GM12878 (cell line): ENCODE data around the gene BBS4. TPM values are rescaled to one million over a fixed set of nuclear protein-coding genes. Genes with fewer than 3 reads are reported as not detected.

Source experiments
- CBFB ChIP-seq: IDR thresholded peaks from 2 replicates; pipeline ENCODE4 v1.6.1; 2016; ENCODE audit warnings: antibody characterized with exemption, low read depth
- CEBPB ChIP-seq, 2 experiments: fragments of 150-350 bp in 1 of 2; IDR thresholded peaks; 2 replicates each; pipeline ENCODE4 v1.6.1; 2012 to 2014; ENCODE audit warnings: low read depth in 2 of 2, low read length in 2 of 2, borderline replicate concordance in 1 of 2, inconsistent platforms in 1 of 2
- CREB1 ChIP-seq: IDR thresholded peaks from 2 replicates; pipeline ENCODE4 v1.6.1; 2012; ENCODE audit warnings: low read depth, mild to moderate bottlenecking, inconsistent platforms
- EGR1 ChIP-seq, 2 experiments: IDR thresholded peaks; 1 replicate in 1 of 2; 2 replicates in 1 of 2; pipeline ENCODE4 v1.6.1; 2011 to 2012; ENCODE audit warnings: low read depth in 2 of 2, low read length in 2 of 2, borderline replicate concordance in 1 of 2, mild to moderate bottlenecking in 1 of 2, moderate library complexity in 1 of 2
- ETV6 ChIP-seq, 2 experiments: fragments of 450-650 bp in 1 of 2; IDR thresholded peaks in 1 of 2; conservative IDR thresholded peaks in 1 of 2; 2 replicates each; pipeline ENCODE4 v1.6.1; 2014; ENCODE audit warnings: antibody characterized with exemption in 1 of 2, borderline replicate concordance in 1 of 2, low read depth in 1 of 2, mild to moderate bottlenecking in 1 of 2, moderate library complexity in 1 of 2
- FOS ChIP-seq: IDR thresholded peaks from 3 replicates; pipeline ENCODE4 v1.6.1; 2011; ENCODE audit warnings: borderline replicate concordance; ENCODE audit not compliant: insufficient read length; ENCODE audit errors: extremely low read depth
- GATAD2B ChIP-seq: fragments of 450-650 bp; conservative IDR thresholded peaks from 2 replicates; pipeline ENCODE4 v1.6.1; 2017; ENCODE audit warnings: low read depth, mild to moderate bottlenecking, moderate library complexity
- HDAC2 ChIP-seq: fragments of 200-600 bp; sonication (generic); IDR thresholded peaks from 2 replicates; pipeline ENCODE4 v1.6.1; 2017
- IKZF1 ChIP-seq: fragments of 450-650 bp; conservative IDR thresholded peaks from 2 replicates; pipeline ENCODE4 v1.6.1; 2017; ENCODE audit warnings: antibody characterized with exemption, mild to moderate bottlenecking
- LARP7 ChIP-seq: fragments of 450-650 bp; IDR thresholded peaks from 2 replicates; pipeline ENCODE4 v1.6.1; 2017; ENCODE audit warnings: mild to moderate bottlenecking
- MAX ChIP-seq: IDR thresholded peaks from 2 replicates; pipeline ENCODE4 v1.6.1; 2012; ENCODE audit warnings: low read depth, low read length, improper control_type of control experiment
- MEF2A ChIP-seq: IDR thresholded peaks from 2 replicates; pipeline ENCODE4 v1.6.1; 2011; ENCODE audit warnings: low read depth, mild to moderate bottlenecking, low read length, moderate library complexity; ENCODE audit not compliant: insufficient read depth
- MTA2 ChIP-seq: fragments of 450-650 bp; IDR thresholded peaks from 2 replicates; pipeline ENCODE4 v1.6.1; 2016; ENCODE audit warnings: low read depth, mild to moderate bottlenecking, moderate library complexity
- MXI1 ChIP-seq: fragments of 150-350 bp; IDR thresholded peaks from 2 replicates; pipeline ENCODE4 v1.6.1; 2011; ENCODE audit warnings: low read depth, mild to moderate bottlenecking, inconsistent platforms, low read length, improper control_type of control experiment
- MYB ChIP-seq: fragments of 150-350 bp; IDR thresholded peaks from 2 replicates; pipeline ENCODE4 v1.6.1; 2014; ENCODE audit warnings: mild to moderate bottlenecking, low read depth, low read length, borderline replicate concordance
- NBN ChIP-seq: fragments of 450-650 bp; IDR thresholded peaks from 2 replicates; pipeline ENCODE4 v1.6.1; 2016
- NFXL1 ChIP-seq: fragments of 450-650 bp; IDR thresholded peaks from 2 replicates; pipeline ENCODE4 v1.6.1; 2017; ENCODE audit warnings: antibody characterized with exemption, mild to moderate bottlenecking, borderline replicate concordance
- NKRF ChIP-seq: fragments of 450-650 bp; conservative IDR thresholded peaks from 2 replicates; pipeline ENCODE4 v1.6.1; 2017; ENCODE audit warnings: mild to moderate bottlenecking, moderate library complexity
- RAD21 ChIP-seq: IDR thresholded peaks from 2 replicates; pipeline ENCODE4 v1.6.1; 2011; ENCODE audit warnings: mild to moderate bottlenecking, low read depth, low read length, moderate library complexity; ENCODE audit not compliant: insufficient read depth
- RAD51 ChIP-seq: fragments of 450-650 bp; IDR thresholded peaks from 2 replicates; pipeline ENCODE4 v1.6.1; 2016; ENCODE audit warnings: moderate library complexity, mild to moderate bottlenecking, inconsistent platforms
- RCOR1 ChIP-seq: conservative IDR thresholded peaks from 2 replicates; pipeline ENCODE4 v1.6.1; 2012; ENCODE audit warnings: low read depth, low read length, improper control_type of control experiment
- SIN3A ChIP-seq: IDR thresholded peaks from 2 replicates; pipeline ENCODE4 v1.6.1; 2012; ENCODE audit warnings: low read depth, low read length, improper control_type of control experiment
- SIX5 ChIP-seq: IDR thresholded peaks from 2 replicates; pipeline ENCODE4 v1.6.1; 2011; ENCODE audit warnings: mild to moderate bottlenecking, low read depth, low read length, moderate library complexity; ENCODE audit not compliant: severe bottlenecking
- SRF ChIP-seq, 2 experiments: IDR thresholded peaks; 2 replicates each; pipeline ENCODE4 v1.6.1; 2011; ENCODE audit warnings: low read depth in 2 of 2, low read length in 2 of 2, mild to moderate bottlenecking in 1 of 2, moderate library complexity in 1 of 2
- SUPT20H ChIP-seq: IDR thresholded peaks from 2 replicates; pipeline ENCODE4 v1.6.1; 2011; ENCODE audit warnings: low read depth, mild to moderate bottlenecking, low read length, moderate library complexity, borderline replicate concordance; ENCODE audit not compliant: control insufficient read depth
- SUZ12 ChIP-seq: fragments of 200-600 bp; sonication (generic); IDR thresholded peaks from one replicate; pipeline ENCODE4 v1.6.1; 2018; ENCODE audit warnings: antibody characterized with exemption, mild to moderate bottlenecking; ENCODE audit not compliant: unreplicated experiment
- TAF1 ChIP-seq: IDR thresholded peaks from 2 replicates; pipeline ENCODE4 v1.6.1; 2011; ENCODE audit warnings: mild to moderate bottlenecking, low read depth, low read length, borderline replicate concordance
- TARDBP ChIP-seq: IDR thresholded peaks from 2 replicates; pipeline ENCODE4 v1.6.1; 2016; ENCODE audit warnings: borderline replicate concordance
- ZBED1 ChIP-seq: IDR thresholded peaks from 2 replicates; pipeline ENCODE4 v1.6.1; 2016; ENCODE audit warnings: borderline replicate concordance
- ZNF207 ChIP-seq: fragments of 450-650 bp; IDR thresholded peaks from 2 replicates; pipeline ENCODE4 v1.6.1; 2014; ENCODE audit warnings: antibody characterized with exemption, mild to moderate bottlenecking, borderline replicate concordance
- ZSCAN29 ChIP-seq: fragments of 450-650 bp; IDR thresholded peaks from 2 replicates; pipeline ENCODE4 v1.6.1; 2017; ENCODE audit warnings: mild to moderate bottlenecking, moderate library complexity
- polyA plus RNA-seq, 11 experiments: library from polyadenylated mRNA; depleted of rRNA in 4 of 11; unstranded in 6 of 11; stranded (reverse) in 5 of 11; fragments of >200 nt; fragmentation: Nextera tagmentation in 4 of 11; fragmentation: Illumina TruSeq in 1 of 11; extraction: Ambion mirVana in 4 of 11; extraction: Trizol in 1 of 11; gene quantifications; 1 replicate in 1 of 11; 2 replicates in 10 of 11; pipeline versions ENCODE4 v1.2.1 to v1.2.3, GENCODE V29; 2011 to 2016; ENCODE audit warnings: inconsistent platforms in 2 of 11, missing spikeins in 2 of 11, low read depth in 1 of 11
- total RNA-seq, 4 experiments: library from RNA; depleted of rRNA in 3 of 4; stranded (reverse); fragments of >200 nt in 3 of 4; fragmentation: Illumina TruSeq in 1 of 4; extraction: Trizol in 1 of 4; gene quantifications; 2 replicates each; pipeline versions ENCODE4 v1.2.1 to v1.2.3, GENCODE V29; 2013 to 2021

The BBS4 gene
- total and polyA plus RNA-seq, 10 of the 15 experiments (the other 5 are each of a cell fraction or from before 2014, with no cell fraction given), result 7.2 to 22.1 (median 9.9) TPM

DNA sequence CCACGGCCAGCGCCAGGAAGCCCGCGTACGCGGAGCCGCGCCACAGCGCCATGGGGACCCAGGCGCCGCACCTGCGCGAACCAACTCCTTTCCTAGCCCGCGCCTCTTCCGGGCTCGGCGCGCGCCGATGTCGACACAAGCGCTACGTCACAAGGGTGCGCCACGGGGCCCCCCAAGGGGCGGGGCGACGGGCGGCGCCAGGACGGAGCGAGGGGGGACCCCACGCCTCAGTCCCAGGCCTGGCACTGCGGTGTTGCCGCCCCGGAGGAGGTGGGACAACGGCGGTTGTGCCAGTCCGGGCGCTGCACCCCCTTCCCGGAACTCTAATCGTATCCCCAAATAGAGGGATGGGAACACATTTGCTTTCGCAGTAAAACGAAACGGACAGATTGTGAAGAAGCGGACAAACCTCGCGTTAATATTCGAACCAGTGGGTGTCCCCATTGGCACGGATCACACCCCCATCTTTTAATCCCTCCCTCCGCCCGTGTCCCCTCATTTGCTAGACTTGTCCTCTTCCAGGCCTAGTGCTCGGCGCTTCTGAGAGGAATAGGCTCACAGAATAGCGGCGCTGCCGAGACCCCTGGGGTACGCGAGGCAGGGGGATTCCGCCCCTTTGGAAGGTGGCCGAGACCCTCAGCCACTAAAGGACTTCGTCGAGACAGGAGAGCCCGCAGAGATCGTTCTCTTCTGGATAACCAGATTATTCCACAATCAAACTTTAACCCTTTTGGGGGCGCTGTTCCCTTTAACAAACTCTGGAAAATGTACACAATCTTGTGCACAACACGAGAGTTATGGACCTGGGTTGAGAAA, 97.8 kb downstream of the BBS4 start, which contains the start of gene ADPGK (continued):
- TF ChIP-seq MXI1, result peak; percentile 80
- peak; percentile 56 for TF ChIP-seq RAD21
- no peak for TF ChIP-seq RCOR1
- TF ChIP-seq HDAC2, result no peak
- peak; percentile 97 for TF ChIP-seq SIN3A
- peak; percentile 99 for TF ChIP-seq LARP7
- peak; percentile 94 for TF ChIP-seq IKZF1
- TF ChIP-seq TAF1, result peak; percentile 89
- peak; percentile 88 for TF ChIP-seq GATAD2B
- TF ChIP-seq MYB, result 0 out of 2 replicates have a peak, but pooled peaks have one; percentile 22
- TF ChIP-seq MEF2A, result 0 out of 2 replicates have a peak, but pooled peaks have one; percentile 58
- TF ChIP-seq MTA2, result peak; percentile 44
- peak; percentile 100 for TF ChIP-seq CREB1
- 0 out of 2 replicates have a peak, but pooled peaks have one; percentile 14 for TF ChIP-seq CBFB
- peak; percentile 83; the same call in 1 of the 2 replicates for TF ChIP-seq TARDBP
- TF ChIP-seq SUZ12, result no peak
- peak; percentile 67 for TF ChIP-seq SIX5
- no peak for TF ChIP-seq SUPT20H
- 0 out of 3 replicates have a peak, but pooled peaks of 1 of the 2 experiments have one; percentile 45 for TF ChIP-seq EGR1 (IDR thresholded peaks at IDR 0.05; ENCODE audit: borderline replicate concordance in 1 of 2, low read depth in 2 of 2, low read length in 2 of 2)
- peak; percentile 82 to 95 for TF ChIP-seq SRF (IDR thresholded peaks at IDR 0.05; ENCODE audit: low read depth in 2 of 2, low read length in 2 of 2)
- TF ChIP-seq ZBED1, result no peak
- TF ChIP-seq FOS, result no peak
- TF ChIP-seq ETV6 (conservative IDR thresholded peaks at IDR 0.05 in 1 of 2, IDR thresholded peaks at IDR 0.05 in 1 of 2; ENCODE audit: borderline replicate concordance in 1 of 2, low read depth in 1 of 2), result no peak
- TF ChIP-seq NFXL1, result no peak
- TF ChIP-seq CEBPB (IDR thresholded peaks at IDR 0.05; ENCODE audit: borderline replicate concordance in 1 of 2, low read depth in 2 of 2, low read length in 2 of 2), result no peak
- peak; percentile 89 for TF ChIP-seq NBN
- TF ChIP-seq ZSCAN29, result no peak
- TF ChIP-seq MAX, result peak; percentile 83
- TF ChIP-seq RAD51, result no peak
- peak; percentile 81 for TF ChIP-seq ZNF207
- TF ChIP-seq NKRF, result no peak; the same call in 1 of the 2 replicates
